SK-N-DZ (cell line): Measurements from ENCODE around the gene KDELR3.

Experiments used
- DNase-seq: peaks from one replicate; pipeline ENCODE4 v3.0.0-alpha.2; 2015; ENCODE audit warnings: low spot score

Gene KDELR3

GRCh38 chr22:38518620-38519019, 50.7 kb downstream of the KDELR3 start:
- no peak for DNase-seq

GRCh38 chr22:38519453-38520250, 51.8 kb downstream of the KDELR3 start:
- no peak for DNase-seq

- DNase-seq, result no peak
Measured at GRCh38 chr22:38523029-38523428, 55.1 kb downstream of the KDELR3 start.

DNA sequence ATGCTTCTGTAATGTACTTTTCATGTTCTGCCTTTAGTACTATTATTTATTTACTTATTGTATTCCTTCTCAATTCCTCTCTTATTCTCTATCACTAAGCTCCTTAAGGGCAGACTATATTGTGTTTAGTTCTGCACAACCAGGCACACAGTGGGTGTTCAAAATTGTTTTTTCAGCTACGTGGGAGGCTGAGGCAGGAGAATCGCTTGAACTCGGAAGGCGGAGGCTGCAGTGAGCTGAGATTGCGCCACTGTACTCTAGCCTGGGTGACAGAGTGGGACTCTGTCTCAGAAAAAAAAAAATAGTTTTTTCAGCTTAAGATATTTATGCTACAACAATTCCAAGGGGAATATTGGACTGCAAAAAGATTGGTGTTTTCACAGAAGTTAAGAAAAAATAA, 55.6 kb downstream of the KDELR3 start:
- DNase-seq, result no peak

GRCh38 chr22:38524429-38524828, 56.5 kb downstream of the KDELR3 start:
- no peak for DNase-seq

- no peak for DNase-seq
Measured at GRCh38 chr22:38531251-38531938, 63.5 kb downstream of the KDELR3 start.
